GM12874 (cell line): ENCODE data around the gene C3orf70.

Experiments used
- CTCF ChIP-seq: IDR thresholded peaks from 2 replicates; pipeline ENCODE4 v1.5.1; 2011; ENCODE audit warnings: low read depth, mild to moderate bottlenecking, control low read depth, low read length, moderate library complexity; ENCODE audit not compliant: insufficient read depth

Gene C3orf70

DNA sequence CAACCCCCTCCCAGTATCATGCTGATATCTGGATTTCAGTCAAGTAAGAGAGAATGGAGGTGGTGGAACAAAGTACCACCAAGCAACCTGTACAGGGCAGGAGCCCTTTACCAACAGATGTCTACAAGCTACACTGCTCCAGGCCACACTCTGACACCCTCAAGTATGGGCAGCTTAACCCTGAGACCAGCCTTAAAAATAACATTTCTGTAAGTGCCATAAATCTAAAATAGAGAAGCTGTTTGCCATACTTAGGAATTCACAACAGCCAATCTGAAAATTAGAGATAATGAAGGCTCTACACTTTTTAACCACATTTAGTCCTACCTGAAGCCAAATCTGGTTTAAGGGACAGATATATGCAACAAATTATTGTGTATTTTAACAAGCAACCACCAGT, 59.7 kb downstream of the C3orf70 start:
- no peak for TF ChIP-seq CTCF

GRCh38 chr3:185090811-185091210, 62.0 kb downstream of the C3orf70 start:
- TF ChIP-seq CTCF = no peak

DNA sequence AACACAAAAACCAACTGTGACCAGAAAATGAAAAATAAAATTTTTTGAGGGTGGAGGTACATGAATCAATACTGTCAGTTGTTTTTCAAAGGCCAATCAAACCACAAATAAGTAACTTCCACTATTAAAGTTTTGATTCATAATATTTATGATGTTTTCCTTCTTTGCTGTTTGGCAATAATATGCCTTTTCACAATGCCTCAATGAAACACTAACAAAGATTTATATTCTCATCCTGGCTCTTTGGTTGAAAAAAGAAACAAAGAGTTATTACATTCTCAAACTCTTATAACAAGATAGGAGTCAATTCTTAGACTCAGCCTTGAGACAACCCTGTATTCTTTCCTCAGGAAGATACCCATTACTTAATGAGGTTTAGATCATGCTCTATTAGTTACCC, 63.1 kb downstream of the C3orf70 start:
- TF ChIP-seq CTCF = no peak

GRCh38 chr3:185089343-185089742, 63.5 kb downstream of the C3orf70 start:
- no peak for TF ChIP-seq CTCF

GRCh38 chr3:185087419-185087818, 65.4 kb downstream of the C3orf70 start:
- TF ChIP-seq CTCF = no peak

DNA sequence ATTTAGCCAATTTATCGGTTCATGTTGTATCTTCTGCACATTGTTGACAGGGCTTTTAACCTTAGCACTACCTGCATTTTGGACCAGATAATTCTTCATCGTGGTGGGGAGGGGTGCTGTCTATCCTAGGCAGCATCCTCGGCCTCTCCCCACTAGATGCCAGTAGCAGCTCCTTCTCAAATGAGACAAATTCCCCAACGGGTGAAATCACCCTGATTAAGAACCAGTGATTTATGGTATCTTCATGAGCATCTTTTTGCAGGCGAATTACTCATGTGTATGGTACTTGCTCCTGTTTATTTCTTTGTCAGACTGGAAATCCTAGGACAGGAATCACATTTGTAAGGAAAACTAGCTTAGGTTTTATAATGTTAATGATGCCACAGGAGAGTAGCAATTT, 68.0 kb downstream of the C3orf70 start:
- no peak for TF ChIP-seq CTCF

DNA sequence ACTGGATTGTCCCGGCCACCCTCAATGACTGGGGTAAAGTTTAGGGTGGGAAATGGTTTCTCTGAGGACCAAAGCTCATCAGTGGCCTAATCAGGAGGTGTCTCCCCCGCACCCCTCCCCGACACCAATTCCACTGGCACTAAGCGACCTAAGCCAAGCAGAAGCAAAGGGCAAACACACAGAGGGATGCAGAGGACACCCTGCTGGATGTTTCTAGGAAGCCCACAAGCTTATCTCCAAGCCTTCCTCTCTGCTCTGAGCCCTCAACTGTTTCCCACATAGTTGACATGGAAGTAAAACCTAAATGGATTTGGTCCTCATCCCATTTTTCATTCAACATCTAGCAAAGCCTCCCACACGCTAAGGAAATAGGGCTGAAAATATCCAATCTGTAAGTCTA, 68.5 kb downstream of the C3orf70 start:
- no peak for TF ChIP-seq CTCF

DNA sequence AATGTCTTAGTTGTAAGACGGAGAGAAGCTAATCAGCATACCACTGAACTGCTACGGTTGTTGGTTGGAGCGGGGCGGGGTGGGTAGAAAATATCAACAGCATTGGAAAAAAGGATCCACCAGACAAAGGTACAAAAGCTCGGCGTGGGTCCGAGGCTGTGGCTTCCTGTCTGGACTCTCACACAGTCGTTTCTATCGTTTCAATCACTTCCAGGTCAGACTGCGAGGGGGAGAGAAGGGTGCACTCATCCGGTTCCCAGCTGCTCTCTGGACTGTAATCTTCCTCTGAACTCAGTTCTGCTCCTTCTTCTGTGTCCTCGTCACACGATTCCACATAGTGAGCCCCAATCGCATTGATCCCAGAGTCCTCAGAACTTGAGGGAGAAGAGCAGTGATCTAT, 70.0 kb downstream of the C3orf70 start:
- TF ChIP-seq CTCF = no peak
